ENCODE results near the gene CDCA4.

The CDCA4 gene

DNA sequence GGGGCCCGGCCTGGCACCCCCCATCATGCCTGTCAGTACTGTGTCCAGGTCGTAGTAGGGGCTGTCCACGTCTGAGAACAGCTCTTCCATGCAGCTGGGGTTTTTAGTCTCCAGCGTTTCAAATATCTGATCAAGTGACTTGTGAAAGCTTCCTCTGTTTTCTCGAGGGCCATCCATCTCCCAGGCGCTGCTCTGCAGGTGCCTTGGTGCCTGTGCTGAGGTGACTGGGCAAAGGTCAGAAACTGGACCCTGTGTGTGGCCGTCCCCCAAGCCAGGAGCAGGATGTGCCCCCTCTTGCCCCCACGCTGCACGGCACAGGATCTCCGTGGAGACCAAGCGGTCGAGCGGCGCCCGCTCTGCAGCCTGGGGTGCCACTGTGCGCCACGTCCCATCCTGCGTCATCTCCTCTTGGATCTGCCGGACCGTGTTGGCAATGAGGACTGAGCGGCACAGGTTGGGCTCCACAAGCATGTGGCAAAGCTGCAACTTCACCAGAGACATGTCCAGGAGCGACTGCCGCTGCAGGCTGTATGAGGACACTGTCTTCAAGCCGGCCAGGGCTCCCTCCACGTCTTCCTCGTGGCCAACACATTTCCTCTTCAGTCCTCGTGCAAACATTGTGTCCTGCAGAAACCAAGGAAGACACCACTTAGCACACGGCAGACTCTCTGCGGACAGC is 9.4 kb downstream of the CDCA4 start:
- no peak for DNase-seq

DNA sequence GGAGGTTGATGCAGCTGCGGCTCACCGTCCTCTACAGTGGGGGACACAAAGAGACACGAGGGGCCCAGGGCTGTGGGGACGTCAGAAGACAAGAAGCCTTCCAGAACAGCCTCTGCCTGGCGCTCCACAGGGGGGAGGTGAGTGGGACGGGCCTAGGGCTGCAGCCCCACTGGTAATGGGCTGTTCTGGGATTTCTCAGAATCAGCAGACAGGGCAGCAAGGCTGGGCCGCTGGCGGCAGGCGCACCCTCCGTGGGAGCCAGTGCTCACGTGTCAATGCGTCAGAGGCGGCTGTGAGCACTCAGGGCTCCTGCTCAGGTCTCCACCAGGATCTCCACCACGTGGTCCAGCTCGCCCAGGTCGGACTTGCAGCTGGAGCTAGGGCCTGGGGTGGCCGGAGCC is 10.0 kb downstream of the CDCA4 start:
- DNase-seq, result no peak

DNA sequence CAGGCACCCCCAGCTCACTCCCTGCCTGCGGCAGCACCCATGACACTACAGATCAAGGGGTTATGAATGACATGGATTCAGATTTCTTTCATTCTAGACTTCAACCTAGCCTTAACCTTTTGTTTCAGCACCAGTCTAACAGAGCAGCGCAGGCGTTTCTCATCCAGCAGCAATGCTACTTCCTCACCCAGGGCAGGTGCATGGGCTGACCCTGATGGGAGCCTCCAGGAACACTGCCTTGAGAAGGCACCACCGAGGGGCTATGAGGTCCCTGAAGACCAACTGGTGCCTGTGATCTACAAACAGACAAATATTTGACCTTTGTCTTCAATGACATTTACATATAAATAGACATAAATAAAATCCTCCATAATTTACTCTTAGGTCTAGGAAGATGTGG is 10.8 kb downstream of the CDCA4 start:
- DNase-seq, result no peak

DNA sequence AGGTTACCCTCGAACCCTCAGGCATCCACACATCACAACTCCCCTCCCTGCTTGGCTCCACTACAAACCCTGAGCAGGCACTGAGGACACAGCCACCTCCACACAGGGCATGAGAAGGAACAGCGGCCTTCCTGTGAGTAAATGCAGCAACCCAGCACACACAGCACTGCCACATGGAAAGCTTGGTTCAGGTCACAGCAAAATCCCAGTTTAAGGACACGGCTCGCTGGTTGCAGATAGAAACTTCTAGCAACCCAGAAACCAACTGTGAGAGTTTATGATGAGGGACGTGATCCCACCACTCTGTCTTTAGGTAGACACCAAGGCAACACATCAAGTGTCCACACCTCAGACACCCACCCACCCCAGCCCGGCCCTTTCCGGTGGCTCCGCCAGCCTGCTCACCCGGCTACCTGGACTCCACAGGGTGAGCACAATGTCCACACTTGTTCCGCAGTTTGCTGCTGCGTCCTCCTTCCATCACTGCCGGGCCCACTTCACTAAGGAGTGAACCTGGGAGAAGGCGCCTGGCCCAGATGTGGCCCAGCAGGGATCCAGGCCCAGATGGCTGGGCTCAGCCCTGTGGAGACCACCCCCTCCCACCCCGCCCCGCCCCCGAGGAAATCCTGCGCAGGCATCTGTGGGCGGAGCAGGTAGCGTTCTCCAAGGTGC is 13.2 kb downstream of the CDCA4 start:
- no peak for DNase-seq

- no peak for DNase-seq
Observed at GRCh38 chr14:105006831-105007592, 13.9 kb downstream of the CDCA4 start.

DNA sequence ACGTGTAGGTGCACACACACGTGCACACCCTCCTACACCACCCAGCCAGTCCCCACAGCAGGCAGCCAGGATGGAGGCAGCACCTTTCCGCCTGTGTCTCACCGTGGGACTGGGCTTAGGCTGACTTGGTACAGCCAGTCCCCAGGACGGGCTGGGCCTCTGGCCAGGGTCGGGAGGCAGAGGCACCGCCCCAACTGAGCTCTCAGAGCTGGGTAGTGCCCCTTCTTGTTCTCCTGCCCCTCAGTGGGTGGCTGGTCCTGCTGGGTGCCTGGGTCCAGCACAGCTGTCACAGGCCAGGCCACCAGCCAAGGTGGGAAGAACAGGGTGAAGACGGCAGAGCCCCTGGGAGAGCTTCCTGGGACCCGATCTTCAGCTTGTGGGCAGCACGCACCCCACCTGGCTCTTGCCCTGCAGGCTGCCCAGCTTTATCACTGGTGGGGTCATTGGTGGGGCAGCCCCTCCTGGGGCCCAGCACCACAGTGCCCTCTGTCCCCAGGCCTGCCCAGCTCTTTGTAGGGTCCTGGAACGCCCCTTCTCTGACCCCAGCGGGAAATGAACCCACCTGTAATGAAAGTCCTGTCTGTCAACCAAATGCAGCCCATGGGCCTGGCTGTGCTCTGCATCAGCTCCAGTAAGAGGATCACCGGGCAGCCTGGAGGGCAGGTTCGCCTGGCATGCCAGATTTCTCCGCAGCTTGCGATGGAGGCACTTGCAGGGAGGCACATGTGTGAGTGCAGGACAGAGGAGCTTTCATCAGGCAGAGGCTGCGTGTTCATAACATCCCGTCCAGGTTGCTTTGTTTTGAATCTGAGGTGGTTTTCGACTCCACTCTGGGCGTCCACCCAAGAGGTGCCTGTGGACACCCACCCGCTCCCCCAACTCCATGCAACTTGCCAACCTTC is 14.7 kb downstream of the CDCA4 start:
- DNase-seq, result no peak

DNA sequence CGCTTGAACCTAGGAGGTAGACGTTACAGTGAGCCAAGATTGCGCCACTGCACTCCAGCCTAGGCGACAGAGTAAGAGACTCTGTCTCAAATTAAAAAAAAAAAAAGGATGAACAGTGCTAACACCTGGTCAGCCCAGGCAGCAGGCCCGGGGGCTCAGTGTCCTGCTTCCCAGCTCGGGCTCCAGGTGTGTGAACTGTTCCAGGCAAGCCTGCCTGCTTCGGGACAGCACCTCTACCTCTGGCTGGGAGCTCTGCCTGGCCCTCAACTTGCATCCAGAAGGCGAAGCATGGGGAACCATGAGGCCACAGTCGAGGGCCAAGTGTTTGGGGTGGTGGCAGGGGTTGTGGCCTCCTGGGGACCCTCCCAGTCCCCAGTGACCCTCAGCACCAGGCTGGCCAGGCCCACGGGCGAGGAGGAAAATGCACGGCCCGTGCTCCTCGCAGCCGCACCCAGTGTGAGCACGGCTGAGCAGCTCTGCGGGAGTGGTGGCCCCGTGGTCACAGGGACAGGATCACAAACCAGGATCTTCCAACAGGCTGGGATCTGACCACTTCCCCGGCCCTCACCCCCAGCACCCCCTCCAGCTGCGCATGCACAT is 15.5 kb downstream of the CDCA4 start:
- DNase-seq, result no peak

- DNase-seq, result no peak
Observed at GRCh38 chr14:104999361-104999760, 21.5 kb downstream of the CDCA4 start.

- no peak for DNase-seq
Observed at GRCh38 chr14:104998801-104999200, 22.1 kb downstream of the CDCA4 start.

DNA sequence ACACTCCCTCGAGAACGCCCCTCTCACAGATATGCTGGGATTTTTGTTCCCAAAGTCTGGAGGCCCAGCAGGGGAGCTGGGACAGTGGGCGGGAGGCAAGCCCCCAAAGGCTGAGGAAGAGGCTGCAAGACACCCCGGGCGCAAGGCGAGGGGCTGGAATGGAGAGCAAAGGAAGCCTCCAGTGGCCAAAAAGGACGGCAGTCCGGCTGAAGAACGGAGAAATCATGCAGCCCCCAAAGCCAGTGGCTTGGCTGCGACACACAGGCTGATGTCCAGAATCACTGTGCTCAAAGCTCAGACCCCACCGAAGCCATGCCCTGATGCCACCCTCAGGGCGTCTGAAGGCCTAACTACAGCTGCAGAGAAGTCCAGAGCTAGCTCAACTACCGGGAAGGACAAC is 24.4 kb downstream of the CDCA4 start:
- no peak for DNase-seq

DNA sequence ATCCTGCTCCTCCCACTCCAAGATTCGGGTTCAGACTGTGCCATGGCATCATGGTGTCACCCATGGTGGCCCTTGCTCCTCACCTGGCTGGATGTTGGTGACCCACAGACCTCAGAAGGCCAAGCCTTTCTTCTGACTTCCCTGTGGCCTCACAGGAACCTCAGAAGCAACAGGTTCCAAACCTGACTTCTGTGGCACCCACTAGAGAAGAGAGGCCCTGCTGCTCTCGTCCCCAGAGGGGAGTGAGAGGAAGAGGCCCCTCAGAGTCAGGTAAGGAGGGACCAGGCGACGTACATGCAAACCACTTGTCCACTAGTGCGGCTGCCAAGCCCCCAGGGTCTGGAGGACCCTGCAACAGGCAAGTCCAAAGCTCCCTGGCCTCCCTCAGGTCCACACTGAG is 24.9 kb downstream of the CDCA4 start:
- no peak for DNase-seq

DNA sequence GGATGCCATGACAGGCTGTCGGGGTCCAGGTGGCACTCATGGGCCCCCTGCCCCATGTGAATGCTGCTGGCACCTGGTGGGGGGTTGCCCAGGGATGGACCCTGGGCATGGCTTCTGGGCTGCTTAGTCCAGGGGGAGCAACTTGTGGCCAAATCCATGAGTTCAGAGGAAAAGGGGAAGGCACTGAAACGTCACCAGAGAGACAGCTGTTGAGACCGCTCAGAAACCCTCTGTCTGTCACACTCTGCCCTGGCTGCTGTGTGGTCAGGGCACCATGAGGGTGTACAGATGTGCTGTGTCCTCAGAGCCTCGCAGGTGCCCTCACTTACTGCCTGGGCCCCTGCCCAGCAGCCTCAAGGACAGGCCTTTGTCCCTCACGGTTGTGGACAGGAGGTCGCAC is 25.9 kb downstream of the CDCA4 start:
- no peak for DNase-seq

DNA sequence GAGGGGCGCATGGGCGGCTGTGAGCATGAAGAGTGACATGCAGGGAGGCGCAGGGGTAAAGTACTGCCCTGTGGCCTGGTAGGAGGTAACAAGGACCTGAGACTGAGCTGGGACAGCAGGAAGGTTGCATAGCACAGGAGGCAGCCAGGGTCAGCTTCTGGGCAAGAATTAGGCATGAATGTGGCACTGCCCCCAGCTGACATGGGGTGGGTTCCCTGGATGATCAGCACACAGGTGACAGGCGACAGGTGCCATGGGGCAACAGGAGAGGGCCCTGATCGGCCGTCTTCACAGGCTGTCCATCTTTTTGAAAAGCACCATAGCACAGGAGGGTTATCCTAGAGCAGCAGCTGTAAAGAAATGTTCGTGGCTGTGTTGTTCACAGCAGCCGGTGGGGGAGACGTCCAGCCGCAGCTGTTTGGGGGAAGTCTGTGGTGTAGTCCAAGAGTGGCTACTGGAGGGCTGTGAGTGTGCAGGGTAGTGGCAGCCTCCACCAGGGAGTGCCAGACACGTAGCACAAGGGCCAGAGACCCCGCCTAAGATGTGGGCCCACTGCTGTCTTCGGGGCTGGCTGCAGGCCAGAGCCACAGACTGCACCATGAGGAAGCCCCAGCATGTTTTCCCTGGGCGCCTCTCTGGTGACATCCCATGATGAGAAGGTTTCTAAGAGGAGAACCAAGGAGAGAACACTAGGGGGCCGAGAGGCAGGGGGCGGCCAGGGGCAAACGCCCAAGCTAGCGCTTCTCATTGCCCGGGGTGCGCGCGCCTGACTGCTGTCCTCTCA is 26.9 kb downstream of the CDCA4 start:
- DNase-seq, result no peak

- no peak for DNase-seq
Observed at GRCh38 chr14:104993306-104993705, 27.6 kb downstream of the CDCA4 start.

DNA sequence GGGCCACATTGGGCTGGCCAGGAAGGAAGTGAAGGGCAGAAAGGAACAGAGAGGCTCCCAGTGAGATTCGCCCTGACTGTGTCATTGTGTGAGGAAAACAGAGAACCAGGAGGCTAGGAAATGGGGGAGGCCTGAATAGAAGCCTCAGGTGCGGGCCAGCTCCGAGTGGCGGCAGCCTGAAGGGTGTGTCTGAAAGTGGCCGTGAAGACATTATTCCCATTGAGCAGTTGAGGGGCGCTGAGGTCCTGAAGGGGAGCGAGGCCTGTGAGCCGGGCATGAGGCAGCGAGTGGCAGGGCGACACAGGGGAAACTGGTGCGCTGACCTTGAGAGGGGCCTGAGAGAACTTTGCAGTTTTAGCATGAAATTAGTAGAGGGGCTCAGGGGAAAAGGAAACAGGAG is 28.4 kb downstream of the CDCA4 start:
- DNase-seq, result no peak

GRCh38 chr14:104991896-104992230 is 29.0 kb downstream of the CDCA4 start:
- DNase-seq, result no peak

- DNase-seq, result no peak
Observed at GRCh38 chr14:104989951-104990303, 31.0 kb downstream of the CDCA4 start.

DNA sequence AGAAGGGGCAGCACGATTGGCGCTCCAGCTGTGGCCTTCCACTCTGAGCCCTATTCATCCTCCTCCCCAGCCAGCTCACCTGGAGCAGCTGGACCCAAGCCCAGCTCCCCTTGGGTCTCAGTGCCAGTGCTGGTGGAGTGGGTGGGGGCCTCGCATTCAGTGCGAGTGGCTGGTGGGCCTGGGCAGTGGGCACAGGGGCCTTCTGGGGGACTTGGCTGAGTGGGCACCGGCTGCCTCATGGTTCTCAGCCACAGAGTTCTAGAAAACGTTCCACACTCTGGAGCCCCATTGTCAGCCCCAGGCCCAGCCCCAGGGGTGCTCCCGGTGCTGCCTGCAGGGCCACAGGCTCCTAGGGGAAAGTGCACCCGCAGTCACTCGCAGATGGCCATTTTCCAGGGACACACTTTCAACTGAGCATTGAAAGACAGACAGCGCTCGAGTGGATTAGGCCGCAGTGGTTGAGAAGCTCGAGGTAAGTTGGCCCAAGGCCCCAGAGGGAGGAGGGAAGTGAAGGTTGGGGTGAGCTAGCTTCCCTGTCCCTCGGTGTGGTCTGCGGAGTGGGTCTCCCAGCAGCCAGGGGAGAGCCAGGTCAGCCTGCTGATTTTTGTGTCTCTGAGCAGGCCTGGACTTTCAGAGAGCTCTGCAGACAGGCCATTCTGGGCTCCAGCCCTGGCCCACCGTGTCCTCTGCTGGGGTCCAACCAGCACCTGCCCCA is 31.5 kb downstream of the CDCA4 start:
- no peak for DNase-seq

DNA sequence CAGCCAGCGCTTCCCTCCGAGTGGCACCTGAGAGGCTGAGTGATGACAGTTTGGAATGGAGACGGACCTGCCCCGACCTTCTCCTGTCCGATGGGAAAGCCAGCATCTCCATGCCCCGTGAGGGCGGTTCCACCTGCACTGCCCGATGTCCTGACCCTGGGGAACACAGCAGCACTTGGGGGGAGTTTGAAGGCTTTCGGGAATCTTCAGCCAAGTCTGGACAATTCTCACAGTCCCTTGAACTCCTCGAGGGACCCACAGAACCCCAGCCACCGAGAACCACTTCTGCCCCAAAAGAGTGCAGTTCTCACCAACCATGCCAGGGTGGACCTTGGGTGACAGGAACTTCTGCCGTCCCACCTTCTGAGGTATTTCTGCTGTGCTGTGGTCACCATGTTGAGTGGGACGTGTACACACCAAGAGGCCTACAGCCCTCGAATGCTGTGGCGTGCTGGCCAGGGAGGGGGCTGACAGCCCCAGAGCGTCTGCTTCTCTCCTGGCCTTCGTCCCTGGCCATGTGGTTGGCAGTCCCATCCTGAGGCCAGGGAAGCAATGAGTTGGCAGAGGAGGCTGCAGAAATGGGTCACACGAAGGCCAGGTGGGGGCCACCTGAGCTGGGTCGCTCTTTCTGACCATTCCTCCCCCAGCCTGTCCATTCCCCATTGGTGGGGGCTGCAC is 34.3 kb downstream of the CDCA4 start:
- DNase-seq, result no peak

- DNase-seq, result peak; percentile 92
Observed at GRCh38 chr14:104985675-104986486, 35.0 kb downstream of the CDCA4 start, which contains the start of gene CLBA1. Gene CLBA1, plus strand, starts transcription at chr14:104985788. Its CDS starts 644 bp downstream, at chr14:104986432.
